ENCODE data around the gene USP31. TPM values are rescaled to one million over a fixed set of nuclear protein-coding genes. Genes with fewer than 3 reads are reported as not detected.
"Not testable (repeated sequence)": the region's sequence is repeated elsewhere in the genome, so short reads cannot be mapped to it uniquely, and the experiment has no call there.

USP31 gene
- total and polyA plus RNA-seq, 2 of the 13 experiments (the other 11 are each of a cell fraction or from before 2014, with no cell fraction given), result 22.5 to 23.3 TPM

GRCh38 chr16:23094136-23094535 is 55.1 kb downstream of the USP31 start (continued):
- TF ChIP-seq ZNF687 (CRISPR knock-in tag; IDR thresholded peaks at IDR 0.05) (peak; percentile 96), ZNF337 (CRISPR knock-in tag; IDR thresholded peaks at IDR 0.05; ENCODE audit: borderline replicate concordance, low read depth) (0 out of 2 replicates have a peak, but pooled peaks have one; percentile 65), ZGPAT (CRISPR knock-in tag; IDR thresholded peaks at IDR 0.05) (peak; percentile 75), ATF7 (CRISPR knock-in tag; IDR thresholded peaks at IDR 0.05) (0 out of 2 replicates have a peak, but pooled peaks have one; percentile 62), REL (CRISPR knock-in tag; conservative IDR thresholded peaks at IDR 0.05) (0 out of 2 replicates have a peak, but pooled peaks have one; percentile 7), YEATS2 (CRISPR knock-in tag; IDR thresholded peaks at IDR 0.05; ENCODE audit: borderline replicate concordance) (peak; percentile 47; the same call in 1 of the 2 replicates), PHF21A (CRISPR knock-in tag; IDR thresholded peaks at IDR 0.05) (0 out of 2 replicates have a peak, but pooled peaks have one; percentile 20), ZNF710 (CRISPR knock-in tag; IDR thresholded peaks at IDR 0.05; ENCODE audit: borderline replicate concordance) (0 out of 2 replicates have a peak, but pooled peaks have one; percentile 32), ZNF225 (CRISPR knock-in tag; IDR thresholded peaks at IDR 0.05) (peak; percentile 80; the same call in 1 of the 2 replicates), ZFY (CRISPR knock-in tag; IDR thresholded peaks at IDR 0.05) (peak; percentile 46; the same call in 1 of the 2 replicates), ZNF501 (CRISPR knock-in tag; IDR thresholded peaks at IDR 0.05) (peak; percentile 80), ZNF280B (CRISPR knock-in tag; IDR thresholded peaks at IDR 0.05; ENCODE audit: borderline replicate concordance) (peak; percentile 25; the same call in 1 of the 2 replicates), MAX (IDR thresholded peaks at IDR 0.05) (0 out of 2 replicates have a peak, but pooled peaks have one; percentile 14), PAXIP1 (CRISPR knock-in tag; conservative IDR thresholded peaks at IDR 0.05) (peak; percentile 65; the same call in 1 of the 2 replicates), ZFX (CRISPR knock-in tag; IDR thresholded peaks at IDR 0.05; ENCODE audit: low read depth) (peak; percentile 66)
- TF ChIP-seq ATF7 (IDR thresholded peaks at IDR 0.05), result not testable (repeated sequence)

All from HepG2 (cell line).